Smooth muscle cell (in vitro differentiated cells): ENCODE measurements around the gene MTF2. TPM values are rescaled to one million over a fixed set of nuclear protein-coding genes. Genes with fewer than 3 reads are reported as not detected.

Source experiments
- DNase-seq: peaks from one replicate; lab custom pipeline; 2025; ENCODE audit not compliant: unreplicated experiment; lab: John Stamatoyannopoulos, UW
- H2AFZ ChIP-seq: fragments of 200-600 bp; sonication (generic); 2 replicates; pipeline ENCODE4 v1.6.0; 2016; ENCODE audit warnings: antibody characterized with exemption, low read depth, mild to moderate bottlenecking
- H3F3A ChIP-seq: fragments of 200-600 bp; sonication (generic); 2 replicates; pipeline ENCODE4 v1.6.0; 2017; ENCODE audit warnings: antibody characterized with exemption, low read depth
- H3K27ac ChIP-seq: fragments of 200-600 bp; sonication (generic); 2 replicates; pipeline ENCODE4 v1.5.1; 2016; ENCODE audit warnings: low read depth, mild to moderate bottlenecking
- H3K27me3 ChIP-seq: fragments of 200-600 bp; sonication (generic); 2 replicates; pipeline ENCODE4 v1.6.1; 2016; ENCODE audit warnings: low read depth, mild to moderate bottlenecking
- H3K36me3 ChIP-seq: fragments of 200-600 bp; sonication (generic); 2 replicates; pipeline ENCODE4 v1.5.1; 2016; ENCODE audit warnings: low read depth
- H3K4me1 ChIP-seq: fragments of 200-600 bp; sonication (generic); 2 replicates; pipeline ENCODE4 v1.5.1; 2016; ENCODE audit warnings: low read depth
- H3K4me2 ChIP-seq: fragments of 200-600 bp; sonication (generic); 2 replicates; pipeline ENCODE4 v1.6.0; 2016; ENCODE audit warnings: mild to moderate bottlenecking
- H3K4me3 ChIP-seq: fragments of 200-600 bp; sonication (generic); 2 replicates; pipeline ENCODE4 v1.5.1; 2016; ENCODE audit warnings: mild to moderate bottlenecking
- H3K79me2 ChIP-seq: fragments of 200-600 bp; sonication (generic); 2 replicates; pipeline ENCODE4 v1.6.0; 2016; ENCODE audit warnings: low read depth, mild to moderate bottlenecking
- H3K9ac ChIP-seq: fragments of 200-600 bp; sonication (generic); 2 replicates; pipeline ENCODE4 v1.6.0; 2016; ENCODE audit warnings: low read depth
- H3K9me3 ChIP-seq: fragments of 200-600 bp; sonication (generic); replicated peaks from 2 replicates; pipeline ENCODE4 v1.5.1; 2016; ENCODE audit warnings: low read depth
- H4K20me1 ChIP-seq: fragments of 200-600 bp; sonication (generic); 2 replicates; pipeline ENCODE4 v1.6.0; 2016; ENCODE audit warnings: low read depth
- CTCF ChIP-seq: fragments of 200-600 bp; sonication (generic); IDR thresholded peaks from 2 replicates; pipeline ENCODE4 v1.5.1; 2017; ENCODE audit warnings: borderline replicate concordance, mild to moderate bottlenecking, antibody characterized with exemption; ENCODE audit not compliant: insufficient read depth, poor library complexity, severe bottlenecking
- whole genome bisulfite sequencing: methylation state at CpG from one replicate; pipeline ENCODE4 v1.1.7; 2016; ENCODE audit warnings: low lambda C conversion rate; 5-methylcytosine and 5-hydroxymethylcytosine counted together
- polyA plus RNA-seq: library from polyadenylated mRNA; unstranded; fragments of >200 nt; fragmentation: Nextera tagmentation; extraction: Ambion mirVana; gene quantifications from 2 replicates; pipeline ENCODE4 v1.2.1, GENCODE V29; 2016
- total RNA-seq: library from RNA; depleted of rRNA; stranded (reverse); fragments of >200 nt; gene quantifications from 2 replicates; pipeline ENCODE4 v1.2.3, GENCODE V29; 2014

Gene MTF2
- total and polyA plus RNA-seq, 2 experiments from 2014 or later: 41.2 to 43.1 TPM

- peaks cover 95% of the 10 kb centered on the region for H3K79me2 ChIP-seq
- TF ChIP-seq CTCF: no peak
- H3K27ac ChIP-seq: no peak overlapping the region
- no peak overlapping the region for H3K4me3 ChIP-seq
- peaks cover 78% of the 10 kb centered on the region for H4K20me1 ChIP-seq
- H2AFZ ChIP-seq: no peak overlapping the region
- no peak overlapping the region for H3K9ac ChIP-seq
- no peaks in the 10 kb centered on the region for H3F3A ChIP-seq
- no peaks in the 10 kb centered on the region for H3K9me3 ChIP-seq
- 98% methylated on average over 2 of the region's 2 CpGs for WGBS
- peaks cover 4% of the 10 kb centered on the region for H3K36me3 ChIP-seq
- H3K4me1 ChIP-seq: peaks cover 5% of the 10 kb centered on the region
- DNase-seq: no peak
- no peaks in the 10 kb centered on the region for H3K27me3 ChIP-seq
- no peak overlapping the region for H3K4me2 ChIP-seq
Observed at GRCh38 chr1:93106226-93106625, 27.1 kb downstream of the MTF2 start.

- peaks cover 7% of the 10 kb centered on the region for H3K4me1 ChIP-seq
- H3F3A ChIP-seq: no peaks in the 10 kb centered on the region
- H3K9me3 ChIP-seq: no peaks in the 10 kb centered on the region
- H3K79me2 ChIP-seq: peaks cover 93% of the 10 kb centered on the region
- no peak for TF ChIP-seq CTCF
- no peaks in the 10 kb centered on the region for H3K27me3 ChIP-seq
- no peak overlapping the region for H2AFZ ChIP-seq
- DNase-seq: no peak
- no peak overlapping the region for H3K27ac ChIP-seq
- 96% methylated on average over 4 of the region's 4 CpGs for WGBS
- H3K36me3 ChIP-seq: peaks cover 4% of the 10 kb centered on the region
- no peak overlapping the region for H3K4me3 ChIP-seq
- H4K20me1 ChIP-seq: peaks cover 77% of the 10 kb centered on the region
- H3K4me2 ChIP-seq: no peak overlapping the region
- no peak overlapping the region for H3K9ac ChIP-seq
Observed at GRCh38 chr1:93107395-93107794, 28.3 kb downstream of the MTF2 start.

- H3K4me2 ChIP-seq: no peak overlapping the region
- WGBS: 96% methylated on average over 2 of the region's 2 CpGs
- H3K9me3 ChIP-seq: no peaks in the 10 kb centered on the region
- H3K4me3 ChIP-seq: no peak overlapping the region
- H3K36me3 ChIP-seq: peaks cover 4% of the 10 kb centered on the region
- H4K20me1 ChIP-seq: peaks cover 77% of the 10 kb centered on the region
- no peak overlapping the region for H2AFZ ChIP-seq
- DNase-seq: no peak
- peaks cover 7% of the 10 kb centered on the region for H3K4me1 ChIP-seq
- no peaks in the 10 kb centered on the region for H3K27me3 ChIP-seq
- peaks cover 93% of the 10 kb centered on the region for H3K79me2 ChIP-seq
- no peak for TF ChIP-seq CTCF
- no peaks in the 10 kb centered on the region for H3F3A ChIP-seq
- no peak overlapping the region for H3K9ac ChIP-seq
- H3K27ac ChIP-seq: no peak overlapping the region
Observed at GRCh38 chr1:93108335-93108734, 29.3 kb downstream of the MTF2 start.

- no peaks in the 10 kb centered on the region for H3K9me3 ChIP-seq
- WGBS: 83% methylated on average over 2 of the region's 2 CpGs
- H3K4me2 ChIP-seq: no peak overlapping the region
- peaks cover 92% of the 10 kb centered on the region for H3K79me2 ChIP-seq
- H3K4me1 ChIP-seq: peaks cover 7% of the 10 kb centered on the region
- H3K9ac ChIP-seq: no peak overlapping the region
- no peak for TF ChIP-seq CTCF
- no peaks in the 10 kb centered on the region for H3K27me3 ChIP-seq
- H3F3A ChIP-seq: no peaks in the 10 kb centered on the region
- H3K36me3 ChIP-seq: peaks cover 4% of the 10 kb centered on the region
- no peak overlapping the region for H2AFZ ChIP-seq
- H4K20me1 ChIP-seq: peaks cover 79% of the 10 kb centered on the region
- DNase-seq: no peak
- H3K4me3 ChIP-seq: no peak overlapping the region
- H3K27ac ChIP-seq: no peak overlapping the region
Observed at GRCh38 chr1:93109578-93109977, 30.5 kb downstream of the MTF2 start.
